ENCODE data around the gene STXBP5. TPM values are rescaled to one million over a fixed set of nuclear protein-coding genes. Genes with fewer than 3 reads are reported as not detected.

STXBP5 gene
- total RNA-seq, 2 donors from 2014 or later: 9.9 to 13.6 TPM

DNA sequence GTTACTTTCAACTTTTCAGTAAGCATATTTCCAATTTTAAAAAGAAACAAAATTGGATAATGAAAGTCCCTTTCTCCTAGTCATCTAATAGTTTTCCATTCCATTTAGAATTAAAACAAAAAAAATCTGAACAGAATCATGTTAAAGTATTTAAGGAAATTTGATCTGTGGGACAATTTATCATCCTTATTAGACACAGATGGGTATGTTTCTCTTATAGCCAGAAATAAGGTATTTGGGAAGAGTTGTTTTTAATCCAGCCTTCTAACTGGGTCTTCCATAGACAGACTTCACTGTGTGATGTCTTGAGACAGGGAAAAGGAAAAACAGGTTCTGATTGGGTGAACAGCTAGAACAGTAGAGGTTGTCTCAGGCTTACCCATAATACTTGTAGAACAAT, 39.5 kb upstream of the STXBP5 start:
- no peak for DNase-seq (ENCODE audit: low spot score)
- Histone ChIP-seq H3K27ac (no peak overlapping the region), H3K4me1 (no peaks in the 10 kb centered on the region), H3K4me3 (no peak overlapping the region), H3K27me3 (no peaks in the 10 kb centered on the region), H3K36me3 (no peaks in the 10 kb centered on the region), H3K9me3 (no peaks in the 10 kb centered on the region)
- TF ChIP-seq, protein P1, sequence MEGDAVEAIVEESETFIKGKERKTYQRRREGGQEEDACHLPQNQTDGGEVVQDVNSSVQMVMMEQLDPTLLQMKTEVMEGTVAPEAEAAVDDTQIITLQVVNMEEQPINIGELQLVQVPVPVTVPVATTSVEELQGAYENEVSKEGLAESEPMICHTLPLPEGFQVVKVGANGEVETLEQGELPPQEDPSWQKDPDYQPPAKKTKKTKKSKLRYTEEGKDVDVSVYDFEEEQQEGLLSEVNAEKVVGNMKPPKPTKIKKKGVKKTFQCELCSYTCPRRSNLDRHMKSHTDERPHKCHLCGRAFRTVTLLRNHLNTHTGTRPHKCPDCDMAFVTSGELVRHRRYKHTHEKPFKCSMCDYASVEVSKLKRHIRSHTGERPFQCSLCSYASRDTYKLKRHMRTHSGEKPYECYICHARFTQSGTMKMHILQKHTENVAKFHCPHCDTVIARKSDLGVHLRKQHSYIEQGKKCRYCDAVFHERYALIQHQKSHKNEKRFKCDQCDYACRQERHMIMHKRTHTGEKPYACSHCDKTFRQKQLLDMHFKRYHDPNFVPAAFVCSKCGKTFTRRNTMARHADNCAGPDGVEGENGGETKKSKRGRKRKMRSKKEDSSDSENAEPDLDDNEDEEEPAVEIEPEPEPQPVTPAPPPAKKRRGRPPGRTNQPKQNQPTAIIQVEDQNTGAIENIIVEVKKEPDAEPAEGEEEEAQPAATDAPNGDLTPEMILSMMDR (IDR thresholded peaks at IDR 0.05): no peak

DNA sequence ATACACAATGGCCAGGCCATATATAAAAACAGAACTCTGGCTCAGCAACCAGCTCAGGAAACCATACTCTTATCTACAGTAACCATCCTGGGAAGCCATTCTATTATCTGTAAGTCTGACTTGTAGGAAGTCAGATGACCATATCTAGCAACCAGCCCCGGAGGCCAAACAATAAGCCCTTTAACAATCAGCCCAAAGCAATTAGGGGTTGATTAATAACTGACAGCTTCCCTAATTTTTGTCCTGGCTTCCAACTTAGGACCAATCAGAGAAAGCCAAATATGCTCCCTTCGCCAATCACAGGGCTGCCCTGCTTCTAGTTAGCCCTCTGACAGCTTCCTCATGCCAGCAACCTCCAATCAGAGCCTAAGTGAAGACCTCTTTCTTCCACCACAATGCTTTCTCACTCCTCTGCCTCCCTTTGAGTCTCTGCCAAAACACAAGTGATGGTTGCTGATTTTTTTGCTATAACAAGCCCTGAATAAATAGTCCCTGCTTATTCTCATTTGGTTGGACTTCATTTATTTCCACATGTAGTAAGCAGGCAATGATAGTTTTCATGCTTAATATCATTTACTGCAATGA, 37.8 kb upstream of the STXBP5 start:
- no peak for DNase-seq (ENCODE audit: low spot score)
- no peaks in the 10 kb centered on the region for H3K36me3 ChIP-seq
- no peaks in the 10 kb centered on the region for H3K27me3 ChIP-seq
- H3K4me3 ChIP-seq: no peak overlapping the region
- H3K9me3 ChIP-seq: no peaks in the 10 kb centered on the region
- TF ChIP-seq, protein P1 (IDR thresholded peaks at IDR 0.05): no peak
- H3K27ac ChIP-seq: no peak overlapping the region
- no peaks in the 10 kb centered on the region for H3K4me1 ChIP-seq

DNA sequence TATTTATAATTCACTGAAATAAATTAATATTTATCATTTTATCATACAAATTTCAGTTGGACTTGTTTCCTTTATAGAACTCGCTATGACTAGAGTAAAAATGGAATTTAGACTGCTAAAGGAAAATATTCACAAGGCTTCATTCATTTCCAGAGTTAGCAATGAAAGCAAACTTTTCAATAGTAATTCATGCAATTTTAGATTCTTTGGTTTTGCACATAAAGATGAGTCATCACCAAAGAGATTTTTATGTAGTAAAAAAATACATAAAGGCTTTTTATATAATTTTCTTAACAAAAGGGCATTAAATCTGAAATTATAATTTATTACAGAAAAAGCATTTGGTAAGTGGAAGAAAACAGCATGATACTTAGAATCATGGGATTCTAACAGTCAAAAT, 37.2 kb upstream of the STXBP5 start:
- no peak for DNase-seq (ENCODE audit: low spot score)
- Histone ChIP-seq H3K36me3 (no peaks in the 10 kb centered on the region), H3K27ac (no peak overlapping the region), H3K27me3 (no peaks in the 10 kb centered on the region), H3K4me1 (no peaks in the 10 kb centered on the region), H3K9me3 (no peaks in the 10 kb centered on the region), H3K4me3 (no peak overlapping the region)
- TF ChIP-seq, protein P1 (IDR thresholded peaks at IDR 0.05): no peak

DNA sequence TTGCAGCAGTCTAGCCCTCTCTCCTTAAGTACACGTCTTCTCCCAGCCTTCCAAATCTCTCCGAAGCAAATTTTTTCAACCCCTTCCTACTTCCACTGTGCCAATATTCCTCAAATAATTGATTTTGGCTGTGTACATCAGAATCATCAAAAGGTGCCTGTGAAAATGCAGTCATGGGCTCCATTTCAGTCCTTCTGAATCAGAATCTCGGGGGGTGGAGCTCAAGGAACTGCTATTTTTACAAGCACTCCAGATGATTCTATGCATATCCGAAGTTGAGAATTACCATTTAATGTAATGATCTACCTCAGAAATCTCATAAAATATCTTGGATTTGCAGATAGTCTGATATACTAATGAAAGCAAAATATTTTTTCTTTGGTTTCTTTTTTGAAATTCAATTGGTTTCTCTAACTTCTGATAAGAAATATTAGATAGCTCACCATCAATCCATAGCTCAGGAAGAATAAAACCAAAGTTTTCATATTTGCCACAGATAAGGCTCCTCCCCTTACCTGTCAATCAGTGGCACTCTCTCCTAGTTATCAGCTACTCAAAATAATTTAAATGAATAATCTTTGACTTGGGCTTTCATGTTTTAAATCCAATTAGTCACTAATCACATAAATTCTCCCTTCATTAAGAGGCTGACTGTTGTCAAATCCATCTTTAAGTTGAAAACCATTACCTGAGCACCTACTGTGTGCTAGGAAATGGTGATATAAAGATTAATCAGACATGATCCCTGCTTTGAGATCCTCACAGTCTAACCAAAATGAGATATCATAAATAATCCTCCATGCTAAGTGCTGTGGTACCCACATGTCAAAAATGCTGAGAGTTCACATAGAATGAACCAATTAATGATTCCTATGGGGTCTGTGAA, 36.4 kb upstream of the STXBP5 start:
- Histone ChIP-seq H3K9me3 (no peaks in the 10 kb centered on the region), H3K27me3 (no peaks in the 10 kb centered on the region), H3K36me3 (no peaks in the 10 kb centered on the region), H3K4me1 (no peaks in the 10 kb centered on the region), H3K4me3 (no peak overlapping the region), H3K27ac (no peak overlapping the region)
- TF ChIP-seq, protein P1 (IDR thresholded peaks at IDR 0.05): no peak
- no peak for DNase-seq (ENCODE audit: low spot score)

GRCh38 chr6:147169529-147169928, 34.7 kb upstream of the STXBP5 start:
- Histone ChIP-seq H3K27ac (no peak overlapping the region), H3K4me3 (no peak overlapping the region), H3K27me3 (no peaks in the 10 kb centered on the region), H3K4me1 (no peaks in the 10 kb centered on the region), H3K9me3 (no peaks in the 10 kb centered on the region), H3K36me3 (no peaks in the 10 kb centered on the region)
- TF ChIP-seq, protein P1 (IDR thresholded peaks at IDR 0.05): no peak
- DNase-seq (ENCODE audit: low spot score): no peak
